CD4-positive, alpha-beta T cell treated with Interleukin-15 for 4 hours (primary cell): Measurements from ENCODE around the gene SLC4A4.

Source experiments
- DNase-seq: peaks from one replicate; pipeline ENCODE4 v3.0.0-alpha.2; 2020; ENCODE audit warnings: low spot score

SLC4A4 gene

GRCh38 chr4:71604785-71605184 lies 266.0 kb downstream of the SLC4A4 start:
- DNase-seq: no peak

- DNase-seq: no peak
Measured at GRCh38 chr4:71607109-71607508, 268.3 kb downstream of the SLC4A4 start.

GRCh38 chr4:71607780-71608677 lies 269.2 kb downstream of the SLC4A4 start:
- no peak for DNase-seq

GRCh38 chr4:71608678-71609071 lies 269.9 kb downstream of the SLC4A4 start:
- no peak for DNase-seq

GRCh38 chr4:71609167-71609566 lies 270.3 kb downstream of the SLC4A4 start:
- no peak for DNase-seq

GRCh38 chr4:71609651-71610050 lies 270.8 kb downstream of the SLC4A4 start:
- DNase-seq: no peak

GRCh38 chr4:71614621-71615020 lies 275.8 kb downstream of the SLC4A4 start:
- no peak for DNase-seq

GRCh38 chr4:71616168-71616811 lies 277.5 kb downstream of the SLC4A4 start:
- DNase-seq: no peak
